GM21367 (cell line): ENCODE data around the gene MT1M.
"Not testable (repeated sequence)": the region's sequence is repeated elsewhere in the genome, so short reads cannot be mapped to it uniquely, and the experiment has no call there.

Source experiments
- ATAC-seq: cut with Tn5 transposase; IDR thresholded peaks from one replicate; pipeline ENCODE4 v1.9.1; 2021; ENCODE audit not compliant: unreplicated experiment

The MT1M gene

DNA sequence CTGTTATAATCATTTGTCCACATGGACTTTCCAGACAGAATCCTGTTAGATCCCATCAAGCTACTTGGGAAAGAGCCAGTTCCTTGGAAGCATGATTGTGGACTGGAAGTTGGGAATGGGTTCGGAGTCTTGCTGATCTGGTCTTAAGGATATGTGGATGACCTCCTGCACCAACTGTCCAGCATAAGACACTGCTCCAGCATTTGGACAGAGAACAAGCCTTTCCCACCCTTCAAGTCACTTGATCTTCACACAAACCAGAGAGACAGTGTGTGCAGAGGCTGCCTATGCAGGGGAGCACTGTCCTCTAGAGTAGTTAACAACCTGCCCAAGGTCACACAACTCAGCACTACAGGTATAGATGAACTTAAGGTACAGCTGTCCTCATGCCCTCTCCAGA is 13.4 kb downstream of the MT1M start:
- ATAC-seq, result no peak

DNA sequence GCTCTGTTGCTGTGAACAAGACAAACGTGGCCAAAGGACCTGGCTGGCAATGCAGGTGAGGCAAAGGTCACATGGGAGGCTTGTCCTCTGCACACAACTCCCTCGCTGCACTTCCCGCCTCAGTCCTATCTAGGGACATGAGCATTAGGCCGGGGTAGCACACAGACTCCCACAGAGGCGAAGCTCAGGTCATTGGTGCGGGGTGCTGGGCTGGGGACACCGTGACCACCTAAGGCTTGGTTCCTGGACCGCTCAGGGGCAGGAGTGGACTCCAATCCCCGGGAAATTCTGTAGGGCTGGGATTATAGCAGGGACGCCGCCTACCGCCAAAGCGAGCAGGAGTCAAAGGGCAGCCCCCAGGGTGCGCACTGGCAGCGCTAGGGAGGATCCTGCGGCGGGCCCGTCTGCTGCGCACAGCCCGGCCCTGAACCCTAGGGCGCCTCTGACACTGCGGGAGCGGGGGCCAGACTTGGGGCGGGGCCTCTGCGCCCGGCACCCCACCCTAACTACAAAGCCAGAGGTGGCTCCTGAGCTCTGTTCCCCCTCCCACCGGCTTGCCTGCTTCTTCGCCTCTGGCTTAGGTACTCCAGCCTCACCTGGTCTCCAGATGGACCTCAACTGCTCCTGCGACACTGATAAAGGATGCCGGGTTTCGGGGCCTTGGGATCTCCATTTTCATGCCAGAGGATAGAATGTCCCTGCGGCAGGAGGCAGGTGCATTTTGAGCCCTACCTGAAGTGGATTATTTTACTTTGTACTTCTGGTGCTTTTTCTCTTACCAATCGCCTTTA is 15.4 kb downstream of the MT1M start:
- no peak for ATAC-seq

DNA sequence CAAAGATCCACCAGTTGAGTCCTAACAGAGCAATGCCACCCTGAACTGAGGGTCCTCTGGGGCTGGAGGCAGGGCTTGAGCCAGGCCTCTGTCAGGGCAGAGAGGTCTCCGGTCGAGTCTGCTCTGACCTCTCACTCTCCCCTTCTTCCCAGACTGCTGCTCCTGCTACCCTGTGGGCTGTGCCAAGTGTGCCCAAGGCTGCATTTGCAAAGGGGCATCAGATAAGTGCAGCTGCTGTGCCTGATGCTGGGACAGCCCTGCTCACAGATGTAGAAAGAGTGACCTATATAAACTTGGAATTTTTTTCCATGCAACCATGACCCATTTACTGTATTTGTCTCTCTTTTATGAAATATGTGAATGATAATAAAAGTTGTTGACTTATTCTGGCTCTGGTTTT is 16.8 kb downstream of the MT1M start:
- ATAC-seq, result no peak

DNA sequence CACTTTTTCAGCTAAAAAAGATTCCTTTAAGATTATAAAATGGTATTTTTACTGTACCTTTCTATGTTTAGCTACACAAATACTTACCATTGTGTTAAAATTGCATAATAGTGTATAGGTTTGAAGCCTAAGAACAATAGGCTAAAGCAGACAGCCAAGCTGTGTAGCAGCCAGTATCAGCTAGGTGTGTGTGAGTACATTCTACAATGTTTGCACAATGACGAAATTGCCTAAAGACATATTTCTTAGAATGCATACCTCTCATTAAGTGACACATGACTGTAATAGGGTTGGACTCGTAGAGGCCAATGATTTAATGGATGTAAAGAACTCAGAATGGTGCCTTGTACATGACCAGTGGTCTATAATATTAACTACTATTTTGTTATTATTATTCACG is 17.4 kb downstream of the MT1M start:
- no peak for ATAC-seq

DNA sequence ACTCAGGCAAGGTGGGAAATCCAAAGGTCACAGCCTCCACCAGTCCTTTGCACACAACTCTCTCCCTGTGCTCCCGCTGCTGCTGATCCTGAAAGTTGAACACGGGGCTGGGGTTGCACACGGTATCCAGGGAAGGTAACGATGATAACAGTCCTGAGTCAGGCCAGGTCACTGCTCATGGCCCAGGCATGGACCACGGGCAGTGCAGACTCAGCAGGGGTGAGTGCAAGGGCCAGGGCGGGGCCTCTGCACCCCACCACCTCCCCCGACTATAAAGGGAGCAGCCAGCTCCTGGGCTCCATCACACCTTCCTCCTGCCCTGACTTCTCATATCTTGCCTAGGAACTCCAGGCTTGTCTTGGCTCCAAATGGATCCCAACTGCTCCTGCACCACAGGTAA is 19.1 kb downstream of the MT1M start, which contains the start of gene MT1B:
Gene MT1B, plus strand, starts transcription at position 301 of the 400 bp plus-strand sequence. Its CDS starts 68 bp downstream, at position 369.
- ATAC-seq, result no peak

DNA sequence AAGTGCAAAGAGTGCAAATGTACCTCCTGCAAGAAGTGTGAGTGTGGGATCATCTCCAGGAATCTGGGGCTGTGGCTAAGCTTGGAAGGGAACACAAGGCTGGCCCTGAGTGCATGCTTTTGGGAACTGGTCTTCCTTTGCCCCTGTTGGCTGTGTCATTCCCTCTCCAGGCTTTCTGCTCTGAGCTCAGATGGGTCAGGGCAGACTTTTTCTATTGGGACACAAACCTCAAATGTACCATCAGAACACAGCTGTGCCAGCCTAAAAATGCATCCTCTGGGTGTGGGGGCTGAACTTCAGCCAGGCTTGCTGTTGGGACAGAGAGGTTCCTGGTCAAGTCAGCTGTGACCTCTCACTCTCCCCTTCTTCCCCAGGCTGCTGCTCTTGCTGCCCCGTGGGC is 20.1 kb downstream of the MT1M start:
- ATAC-seq, result no peak

DNA sequence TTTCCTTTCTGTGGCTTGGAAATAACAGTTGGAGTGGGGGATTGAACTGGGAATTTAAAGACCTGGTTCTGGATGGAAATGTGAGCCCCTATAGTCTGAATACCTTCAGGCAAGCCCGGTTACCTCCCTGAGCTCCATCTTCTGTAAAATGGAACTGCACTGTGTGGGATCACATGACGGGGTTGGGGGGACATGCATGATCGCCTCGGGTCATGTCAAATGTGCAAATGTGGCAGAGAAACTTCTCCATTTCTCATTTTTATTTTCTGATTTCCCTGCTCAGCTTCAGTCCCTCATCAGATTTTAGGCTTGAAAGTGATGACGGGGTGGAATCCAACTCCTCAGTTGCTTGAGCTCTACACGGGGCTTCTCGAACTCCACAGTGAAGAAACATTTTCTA is 20.8 kb downstream of the MT1M start:
- no peak for ATAC-seq

DNA sequence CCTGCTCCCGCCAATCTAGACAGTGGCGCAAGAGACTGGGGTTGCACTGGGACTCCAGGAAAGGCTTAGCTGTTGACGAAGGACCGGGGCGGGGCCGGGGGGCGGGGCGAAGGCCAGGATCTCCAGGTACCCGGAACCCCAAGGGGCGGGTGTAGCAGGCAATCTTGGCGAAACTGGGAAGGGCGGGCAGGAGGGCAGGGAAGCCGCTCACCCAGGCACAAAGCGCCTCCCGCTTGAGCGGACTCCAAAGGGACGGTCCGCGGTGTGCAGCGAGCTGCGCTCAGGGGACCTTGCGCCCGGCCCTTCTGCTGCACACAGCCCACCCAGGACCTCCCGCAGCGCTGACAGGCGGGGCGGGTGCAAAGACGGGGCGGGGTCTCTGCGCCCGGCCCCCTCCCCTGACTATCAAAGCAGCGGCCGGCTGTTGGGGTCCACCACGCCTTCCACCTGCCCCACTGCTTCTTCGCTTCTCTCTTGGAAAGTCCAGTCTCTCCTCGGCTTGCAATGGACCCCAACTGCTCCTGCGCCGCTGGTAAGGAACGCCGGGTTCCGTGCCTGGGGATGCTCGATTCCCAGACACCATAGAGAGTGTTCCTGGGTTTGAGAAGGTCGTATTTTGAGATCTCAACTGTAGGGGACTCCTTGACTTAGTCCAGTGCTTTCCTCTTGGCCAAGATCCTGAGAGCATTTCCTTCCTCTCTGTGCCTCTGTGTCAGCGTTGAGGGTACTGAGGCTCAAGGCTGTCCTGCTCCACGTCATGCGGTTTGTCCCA is 25.3 kb downstream of the MT1M start, which contains the start of gene MT1F:
Gene MT1F, plus strand, starts transcription at position 405 of the 772 bp plus-strand sequence. Its CDS starts 100 bp downstream, at position 505.
- ATAC-seq, result no peak

DNA sequence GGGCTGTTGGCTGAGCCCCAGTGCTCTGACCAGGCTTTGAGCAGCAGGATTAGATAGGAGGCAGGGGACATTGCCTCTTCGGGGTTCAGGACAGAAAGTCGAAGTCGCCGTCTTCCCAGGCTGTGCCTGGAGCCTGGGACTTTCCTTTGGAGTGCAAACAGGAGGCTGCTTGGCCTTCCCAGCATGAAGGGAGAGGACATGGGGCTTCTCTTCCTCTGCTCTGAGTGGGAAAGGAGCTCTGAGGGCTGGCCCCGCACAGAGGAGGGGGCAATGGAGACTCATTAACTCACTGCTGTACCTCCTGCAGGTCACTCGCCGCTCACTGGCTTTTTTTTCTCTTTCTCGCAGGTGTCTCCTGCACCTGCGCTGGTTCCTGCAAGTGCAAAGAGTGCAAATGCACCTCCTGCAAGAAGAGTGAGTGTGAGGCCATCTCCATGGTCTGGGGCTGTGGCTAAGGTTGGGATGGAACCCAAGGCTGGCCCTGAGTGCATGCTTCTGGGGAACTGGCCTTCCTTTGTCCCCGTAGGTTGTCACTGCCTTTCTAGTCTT is 25.9 kb downstream of the MT1M start:
- no peak for ATAC-seq

DNA sequence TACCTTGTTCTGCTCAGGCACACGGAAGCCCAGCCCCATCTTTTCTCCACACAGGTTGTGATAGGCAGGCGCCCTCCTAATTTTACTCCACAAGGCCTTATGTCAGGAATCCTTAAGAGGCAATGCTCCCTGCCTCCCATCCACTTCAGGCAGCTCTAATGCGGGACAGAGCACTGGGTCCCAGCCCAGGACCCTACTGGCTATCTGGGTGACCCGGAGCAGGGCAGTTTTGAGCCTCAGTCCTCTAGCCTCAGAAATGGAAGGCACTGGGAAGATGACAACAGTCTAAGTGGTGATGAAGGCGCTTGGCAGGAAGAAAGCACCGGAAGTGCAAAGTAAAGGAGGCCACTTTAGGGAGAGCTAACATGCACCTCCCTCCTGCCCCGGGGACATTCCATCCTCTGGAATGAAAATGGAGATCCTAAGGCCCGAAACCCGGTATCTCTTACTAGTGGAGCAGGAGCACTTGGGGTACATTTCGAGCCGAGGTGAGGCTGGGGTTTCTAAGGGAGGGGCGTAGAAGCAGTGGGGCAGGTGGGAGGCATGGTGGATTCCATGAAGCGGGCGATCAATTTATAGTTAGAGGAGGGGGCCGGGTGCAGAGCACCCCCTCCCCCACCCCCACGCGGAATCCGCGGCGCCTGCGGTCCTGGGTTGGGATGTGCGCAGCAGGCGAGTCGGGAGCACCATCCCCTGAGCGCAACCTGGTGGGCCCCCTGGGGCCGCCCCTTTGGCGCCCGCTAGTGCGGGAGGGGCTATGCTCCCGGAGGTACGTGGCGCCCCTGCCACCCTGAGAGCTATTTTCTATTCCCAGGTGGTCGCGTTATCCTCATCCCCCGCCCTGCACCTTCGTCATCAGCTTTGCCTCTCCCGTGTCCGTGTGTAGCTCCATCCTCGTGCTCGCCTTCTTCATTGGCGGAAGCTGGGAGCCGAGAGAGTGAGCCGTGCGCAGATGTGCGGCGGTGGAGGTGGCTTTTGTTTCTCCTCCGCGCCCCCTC is 30.2 kb downstream of the MT1M start:
- ATAC-seq, result no peak

DNA sequence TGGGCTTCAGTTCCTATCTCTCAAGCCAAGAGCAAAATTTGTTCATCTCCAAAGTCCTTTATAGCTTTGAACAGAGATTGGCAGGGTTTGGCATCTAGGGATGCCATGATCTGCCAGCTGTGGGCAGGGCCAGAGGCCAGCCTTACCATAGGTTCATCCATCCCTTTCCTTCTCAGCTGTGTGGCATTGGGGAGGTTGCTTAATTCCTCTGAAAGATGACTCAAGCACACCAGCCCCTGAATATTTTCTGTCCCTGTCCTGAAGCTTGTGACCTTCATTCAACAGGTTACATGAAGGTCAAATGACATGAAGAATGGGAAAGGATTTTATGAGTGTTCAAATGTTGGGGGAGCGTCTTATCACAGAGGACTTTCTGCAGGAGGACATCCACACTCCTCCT is 32.0 kb downstream of the MT1M start:
- no peak for ATAC-seq

DNA sequence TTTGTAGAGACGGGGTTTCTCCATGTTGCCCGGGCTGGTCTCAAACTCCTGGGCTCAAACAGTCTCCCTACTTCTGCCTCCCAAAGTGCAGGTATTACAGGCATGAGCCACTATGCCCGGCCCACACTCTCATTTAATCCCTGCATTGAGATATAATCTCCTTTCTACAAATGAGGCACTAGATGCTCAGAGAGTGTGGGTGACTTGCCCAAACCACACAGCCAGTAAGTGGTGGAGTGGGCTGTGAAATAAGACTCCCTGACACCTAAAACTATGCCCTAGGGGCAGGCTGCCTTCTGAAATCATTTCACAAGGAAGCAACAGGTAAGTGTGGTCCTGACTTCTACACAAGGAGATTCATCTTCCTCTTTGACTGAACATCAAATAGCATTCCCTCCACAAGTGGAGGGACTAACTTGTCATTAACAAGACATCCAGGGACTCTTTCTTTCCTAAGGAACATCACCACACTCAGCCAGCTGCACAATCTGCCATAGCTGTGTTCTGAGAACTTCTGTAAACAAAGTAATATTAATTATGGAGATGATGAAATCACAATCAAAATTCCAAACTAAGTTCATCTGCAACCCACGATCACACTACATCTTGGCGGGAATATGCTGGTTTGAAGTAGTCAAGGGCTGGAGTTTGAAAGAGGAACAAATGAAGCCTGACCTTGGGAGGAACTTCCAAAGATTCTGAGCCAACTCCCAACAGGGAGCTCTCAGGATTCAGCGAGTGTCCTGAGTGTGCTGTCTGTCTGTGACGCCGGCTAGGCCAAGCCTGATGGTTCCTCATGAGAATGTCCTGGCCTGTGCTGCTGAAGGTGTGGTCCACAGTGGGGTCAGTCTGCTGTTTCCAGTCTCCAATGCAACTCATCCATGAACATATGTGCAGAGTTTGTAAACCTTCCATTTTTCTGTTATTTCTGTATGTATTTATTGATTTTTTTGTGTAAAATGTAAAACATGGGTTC is 33.1 kb downstream of the MT1M start:
- ATAC-seq, result not testable (repeated sequence)

DNA sequence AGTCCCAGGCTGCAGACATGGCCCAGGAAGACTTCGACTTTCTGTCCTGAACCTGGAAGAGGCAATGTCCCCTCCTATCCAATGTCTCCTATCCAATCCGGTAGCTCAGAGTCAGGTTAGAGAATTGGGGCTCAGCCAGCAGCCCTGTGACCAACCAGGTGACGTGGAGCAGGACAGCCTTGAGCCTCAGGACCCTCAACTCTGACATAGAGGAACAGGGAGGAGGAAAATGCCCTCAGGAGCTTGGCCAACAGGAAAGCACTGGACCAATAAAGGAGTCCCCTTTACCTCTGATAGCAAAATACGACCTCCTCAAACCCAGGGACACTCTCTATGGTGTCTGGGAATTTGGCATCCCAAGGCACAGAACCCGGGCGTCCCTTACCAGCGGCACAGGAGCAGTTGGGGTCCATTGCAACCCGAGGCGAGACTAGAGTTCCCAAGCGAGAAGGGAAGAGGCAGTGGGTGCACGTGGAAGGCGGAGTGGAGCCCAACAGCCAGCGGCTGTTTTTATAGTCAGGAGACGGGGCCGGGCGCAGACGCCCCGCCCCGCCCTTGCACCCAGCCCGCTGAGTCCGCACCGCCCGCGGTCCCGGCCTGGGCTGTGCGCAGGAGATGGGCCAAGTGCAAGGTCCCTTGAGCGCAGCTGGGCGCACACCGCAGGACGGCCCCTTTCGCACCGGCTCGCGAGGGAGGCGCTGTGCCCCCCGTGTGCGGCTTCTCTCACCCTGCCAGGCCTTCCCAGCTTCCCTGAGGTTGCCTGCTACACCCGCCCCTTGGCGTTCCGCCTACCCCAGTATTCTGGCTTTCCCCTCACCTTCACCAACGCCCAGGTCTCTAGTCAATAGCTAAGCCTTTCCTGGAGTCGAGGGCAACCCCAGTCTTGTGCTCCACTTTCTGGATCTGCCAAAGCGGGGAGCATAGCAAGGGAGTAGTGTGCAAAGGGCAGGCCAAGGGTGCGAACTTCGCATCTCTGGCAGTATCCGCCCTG is 35.4 kb downstream of the MT1M start, which contains the start of gene MT1G:
Gene MT1G, minus strand, starts transcription at position 485 of the 991 bp plus-strand sequence. Its CDS starts 72 bp downstream, at position 413.
- no peak for ATAC-seq

DNA sequence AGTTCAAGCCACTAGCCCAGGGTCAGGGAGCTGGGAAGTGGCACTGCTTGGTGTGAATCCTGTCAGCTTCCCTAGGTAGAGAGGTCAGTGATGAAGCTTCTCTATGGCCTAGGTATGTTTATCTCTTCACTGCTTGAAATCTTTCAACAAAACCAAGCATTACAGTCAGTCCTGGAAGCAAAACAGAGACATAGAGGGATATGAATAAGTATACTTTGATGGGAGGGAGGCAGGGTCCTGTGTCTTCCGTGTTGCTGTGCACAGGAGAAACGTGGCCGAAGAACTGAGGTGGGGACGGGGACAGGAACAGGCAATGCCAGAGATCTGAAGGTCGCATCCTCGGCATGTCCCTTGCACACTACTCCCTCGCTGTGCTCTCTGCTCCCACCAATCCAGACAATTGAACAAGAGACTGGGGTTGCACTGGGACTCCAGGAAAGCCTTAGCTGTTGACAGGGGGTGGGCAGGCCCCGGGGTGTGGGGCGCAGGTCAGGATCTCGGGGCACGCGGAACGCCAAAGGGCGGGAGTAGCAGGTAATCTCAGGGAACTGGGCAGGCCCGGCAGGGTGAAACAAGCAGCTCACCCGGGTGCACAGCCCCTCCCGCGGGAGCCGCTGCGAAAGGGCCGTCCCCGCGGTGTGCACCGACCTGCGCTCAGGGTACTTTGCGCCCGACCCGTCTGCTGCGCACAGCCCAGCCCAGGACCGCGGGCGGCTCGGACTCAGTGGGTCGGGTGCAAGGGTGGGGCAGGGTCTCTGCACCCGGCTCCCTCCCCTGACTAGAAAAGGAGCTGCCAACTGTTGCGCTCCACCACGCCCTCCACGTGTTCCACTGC is 36.8 kb downstream of the MT1M start, which contains the start of gene MT1H:
Gene MT1H, plus strand, starts transcription at position 810 of the 835 bp plus-strand sequence. CDS start 71 bp downstream, outside the sequence.
- ATAC-seq, result no peak

DNA sequence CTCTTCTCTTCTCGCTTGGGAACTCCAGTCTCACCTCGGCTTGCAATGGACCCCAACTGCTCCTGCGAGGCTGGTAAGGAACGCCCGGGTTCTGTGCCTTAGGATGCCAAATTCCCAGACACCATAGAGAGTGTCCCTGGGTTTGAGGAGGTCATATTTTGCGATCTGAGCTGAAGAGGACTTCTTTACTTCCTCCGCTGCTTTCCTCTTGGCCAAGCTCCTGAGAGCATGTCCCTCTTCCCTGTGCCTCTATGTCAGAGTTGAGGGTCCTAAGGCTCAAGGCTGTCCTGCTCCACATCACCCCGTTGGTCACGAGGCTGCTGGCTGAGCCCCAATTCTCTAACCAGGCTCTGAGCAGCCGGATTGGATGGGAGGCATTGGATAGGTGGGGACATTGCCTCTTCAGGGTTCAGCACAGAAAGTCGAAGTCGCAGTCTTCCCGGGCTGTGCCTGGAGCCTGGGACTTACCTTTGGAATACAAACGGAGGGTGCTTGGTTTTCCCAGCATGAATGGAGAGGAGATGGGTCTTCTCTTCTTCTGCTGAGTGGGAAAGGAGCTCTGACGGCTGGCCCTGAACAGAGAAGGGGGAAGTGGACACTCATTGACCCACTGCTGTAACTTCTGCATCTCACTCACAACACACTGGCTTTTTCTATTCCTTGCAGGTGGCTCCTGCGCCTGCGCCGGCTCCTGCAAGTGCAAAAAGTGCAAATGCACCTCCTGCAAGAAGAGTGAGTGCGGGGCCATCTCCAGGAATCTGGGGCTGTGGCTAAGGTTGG is 37.6 kb downstream of the MT1M start:
- no peak for ATAC-seq

DNA sequence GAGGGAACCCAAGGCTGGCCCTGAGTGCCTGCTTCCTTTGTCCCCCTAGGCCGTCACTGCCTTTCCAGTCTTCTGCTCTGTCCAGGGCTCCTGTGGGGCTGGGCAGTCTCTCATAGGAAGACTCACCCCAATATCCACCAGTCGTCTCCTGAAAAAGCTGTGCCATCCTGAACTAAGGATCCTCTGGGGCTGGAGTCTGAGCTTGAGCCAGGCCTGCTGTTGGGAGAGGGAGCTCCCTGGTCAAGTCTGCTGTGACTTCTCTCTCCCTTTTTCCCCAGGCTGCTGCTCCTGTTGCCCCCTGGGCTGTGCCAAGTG is 38.1 kb downstream of the MT1M start:
- ATAC-seq, result no peak
